Measurements from ENCODE around the gene QRICH2. TPM values are rescaled to one million over a fixed set of nuclear protein-coding genes. Genes with fewer than 3 reads are reported as not detected.

Gene QRICH2
- total and polyA plus RNA-seq, 10 donors, result 1.3 to 3.1 (median 2.6) TPM

GRCh38 chr17:76354317-76354729 lies 46.2 kb upstream of the QRICH2 start:
- peaks cover 6 to 35% (median 17%) of the 10 kb centered on the region in 6 donors for H3K4me1 ChIP-seq
- no peaks in the 10 kb centered on the region for H3K27me3 ChIP-seq (replicated peaks in 1 of 7)
- H3K4me3 ChIP-seq, result peak overlapping the region; percentile 61 to 98 (median 90)
- no peaks in the 10 kb centered on the region for H3K36me3 ChIP-seq
- DNase-seq, result peak; percentile 78
- H3K9me3 ChIP-seq, result no peaks in the 10 kb centered on the region
- intact Hi-C loops (cut with DNase I; ENCODE audit: low total_unique reads), result no loop called here
- TF ChIP-seq POLR2A (IDR thresholded peaks at IDR 0.05), result no peak
- no peak for TF ChIP-seq POLR2AphosphoS5 (IDR thresholded peaks at IDR 0.05)
- TF ChIP-seq, protein P1, sequence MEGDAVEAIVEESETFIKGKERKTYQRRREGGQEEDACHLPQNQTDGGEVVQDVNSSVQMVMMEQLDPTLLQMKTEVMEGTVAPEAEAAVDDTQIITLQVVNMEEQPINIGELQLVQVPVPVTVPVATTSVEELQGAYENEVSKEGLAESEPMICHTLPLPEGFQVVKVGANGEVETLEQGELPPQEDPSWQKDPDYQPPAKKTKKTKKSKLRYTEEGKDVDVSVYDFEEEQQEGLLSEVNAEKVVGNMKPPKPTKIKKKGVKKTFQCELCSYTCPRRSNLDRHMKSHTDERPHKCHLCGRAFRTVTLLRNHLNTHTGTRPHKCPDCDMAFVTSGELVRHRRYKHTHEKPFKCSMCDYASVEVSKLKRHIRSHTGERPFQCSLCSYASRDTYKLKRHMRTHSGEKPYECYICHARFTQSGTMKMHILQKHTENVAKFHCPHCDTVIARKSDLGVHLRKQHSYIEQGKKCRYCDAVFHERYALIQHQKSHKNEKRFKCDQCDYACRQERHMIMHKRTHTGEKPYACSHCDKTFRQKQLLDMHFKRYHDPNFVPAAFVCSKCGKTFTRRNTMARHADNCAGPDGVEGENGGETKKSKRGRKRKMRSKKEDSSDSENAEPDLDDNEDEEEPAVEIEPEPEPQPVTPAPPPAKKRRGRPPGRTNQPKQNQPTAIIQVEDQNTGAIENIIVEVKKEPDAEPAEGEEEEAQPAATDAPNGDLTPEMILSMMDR (IDR thresholded peaks at IDR 0.05 in 8 of 11, conservative IDR thresholded peaks at IDR 0.05 in 3 of 11), result no peak
- WGBS, 5 donors, result 1 to 2% (median 1%) methylated on average over 18 of the region's 18 CpGs
- peak overlapping the region in 6 of 8 donors; percentile 87 to 93 (median 89) for H3K27ac ChIP-seq

DNA sequence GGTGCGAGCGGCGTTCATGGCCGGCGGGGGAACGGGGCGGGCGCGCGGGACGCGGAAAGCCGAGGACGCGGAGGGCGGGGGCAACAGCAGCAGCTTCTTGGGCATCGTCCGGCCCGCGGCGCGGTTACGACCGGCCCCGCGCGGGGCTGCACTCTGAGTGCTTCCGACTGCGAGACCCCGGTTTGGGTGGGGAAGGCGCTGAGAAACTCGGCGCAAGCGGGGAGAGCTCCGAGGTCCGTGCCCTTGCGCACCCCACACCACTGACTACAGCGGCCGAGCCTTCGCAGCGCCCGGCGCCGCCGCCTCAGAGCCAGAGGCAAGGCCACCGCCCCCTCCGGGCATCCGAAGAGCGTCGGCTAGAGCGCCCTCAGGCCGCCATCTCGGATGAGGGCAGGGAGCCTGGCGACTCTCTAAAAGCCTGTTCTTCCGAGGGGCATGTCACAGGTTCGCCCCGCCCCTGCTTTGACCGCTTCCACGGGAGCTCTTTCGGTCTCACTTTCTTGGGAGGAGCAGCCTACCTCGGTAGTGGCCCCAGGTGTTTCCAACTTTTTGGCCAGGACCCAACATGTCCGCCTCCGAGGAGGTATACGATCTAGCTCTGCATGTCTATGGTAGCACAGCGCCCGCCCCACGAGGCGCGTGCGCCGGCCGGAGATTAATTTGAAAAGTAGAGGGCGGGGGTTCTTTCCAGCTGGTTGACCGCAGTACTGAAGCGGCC lies 45.7 kb upstream of the QRICH2 start, which contains the start of gene PRPSAP1:
PRPSAP1 (minus strand) TSS at position 318 of the 718 bp plus-strand sequence; CDS start at position 105, 213 bp downstream.
- WGBS, 5 donors, result 0 to 1% (median 0%) methylated on average over 17 to 75 of the region's 75 CpGs
- intact Hi-C loops (cut with DNase I; ENCODE audit: low total_unique reads), result no loop called here
- Histone ChIP-seq H3K36me3 (peaks cover 0 to 1% (median 0%) of the 10 kb centered on the region in 6 donors), H3K4me1 (peaks cover 6 to 35% (median 17%) of the 10 kb centered on the region in 6 donors), H3K27ac (peak within 1 kb of the TSS; percentile 87 to 93 (median 90)), H3K27me3 (replicated peaks in 1 of 7) (no peaks in the 10 kb centered on the region), H3K9me3 (no peaks in the 10 kb centered on the region), H3K4me3 (peak within 1 kb of the TSS; percentile 61 to 98 (median 90))
- TF ChIP-seq POLR2AphosphoS5 (IDR thresholded peaks at IDR 0.05) (peak; percentile 87 to 91 (median 91)), POLR2A (IDR thresholded peaks at IDR 0.05) (peak in 1 of 3 donors; percentile 63)
- TF ChIP-seq, protein P1 (IDR thresholded peaks at IDR 0.05 in 8 of 11, conservative IDR thresholded peaks at IDR 0.05 in 3 of 11), result peak; percentile 18 to 78 (median 59)
- peak; percentile 97 for DNase-seq

GRCh38 chr17:76353004-76353598 lies 45.0 kb upstream of the QRICH2 start:
- peak; percentile 81 for DNase-seq
- H3K27ac ChIP-seq, result peak overlapping the region; percentile 87 to 93 (median 90)
- peak overlapping the region; percentile 61 to 98 (median 90) for H3K4me3 ChIP-seq
- no peaks in the 10 kb centered on the region for H3K9me3 ChIP-seq
- intact Hi-C loops (cut with DNase I; ENCODE audit: low total_unique reads), result no loop called here
- peaks cover 6 to 35% (median 17%) of the 10 kb centered on the region in 6 donors for H3K4me1 ChIP-seq
- WGBS, 5 donors, result 0 to 2% (median 1%) methylated on average over 18 to 51 of the region's 51 CpGs
- H3K36me3 ChIP-seq, result peaks cover 0 to 8% (median 3%) of the 10 kb centered on the region in 6 donors
- TF ChIP-seq, protein P1 (IDR thresholded peaks at IDR 0.05 in 8 of 11, conservative IDR thresholded peaks at IDR 0.05 in 3 of 11), result no peak
- TF ChIP-seq POLR2A (IDR thresholded peaks at IDR 0.05) (no peak), POLR2AphosphoS5 (IDR thresholded peaks at IDR 0.05) (no peak)
- no peaks in the 10 kb centered on the region for H3K27me3 ChIP-seq (replicated peaks in 1 of 7)

Measured in spleen (tissue), 11 donors.